Measurements from ENCODE around the gene ITGAL. TPM values are rescaled to one million over a fixed set of nuclear protein-coding genes. Genes with fewer than 3 reads are reported as not detected.
"Not testable (repeated sequence)": the region's sequence is repeated elsewhere in the genome, so short reads cannot be mapped to it uniquely, and the experiment has no call there.

The ITGAL gene
- total RNA-seq, 1 experiment from 2014 or later = not detected

DNA sequence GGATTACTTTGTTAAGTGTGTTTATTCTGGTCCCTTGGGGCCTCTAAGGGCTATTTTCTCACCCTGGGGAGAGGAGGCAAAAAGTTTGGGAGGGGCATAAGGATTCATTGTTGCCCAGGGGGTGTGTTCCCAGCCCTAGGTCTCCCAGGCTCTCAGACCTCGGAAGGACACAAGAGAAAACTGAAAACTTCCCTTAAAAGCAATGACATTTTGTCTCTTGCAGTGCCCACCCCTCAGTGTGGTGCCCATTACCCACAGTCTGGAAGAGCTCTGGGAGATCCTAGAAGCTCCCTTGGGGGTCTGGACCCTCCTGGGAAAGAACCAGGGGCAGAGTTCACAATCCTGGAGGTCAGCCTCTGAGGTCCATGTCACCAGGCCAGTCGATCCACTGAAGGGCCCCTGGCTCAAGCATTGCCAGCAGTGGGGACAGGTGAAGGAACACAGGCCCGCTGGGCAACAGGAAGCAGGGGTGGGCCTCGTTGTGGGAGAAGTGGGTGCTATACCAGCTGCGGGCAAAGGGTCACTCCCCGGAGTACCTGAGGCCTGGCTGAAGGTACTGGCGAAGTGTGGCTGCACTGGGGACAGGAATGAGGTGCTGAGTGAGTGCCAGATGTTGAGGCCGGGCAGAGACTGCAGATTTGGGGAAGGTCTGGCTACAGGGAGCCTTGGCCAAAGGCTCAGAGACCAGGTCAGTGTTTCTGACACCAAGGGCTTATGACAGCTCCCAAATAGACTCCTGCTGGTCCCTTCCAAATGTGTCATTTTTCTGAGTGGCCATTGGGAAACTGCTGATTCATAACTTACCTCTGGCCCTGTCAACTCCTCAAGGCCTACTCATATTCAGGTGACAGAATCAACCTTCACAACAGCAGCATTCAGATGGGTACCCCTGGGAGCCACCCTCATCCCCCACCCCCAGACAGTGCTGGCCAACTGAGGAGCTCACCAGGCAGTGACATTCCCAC lies 66.7 kb downstream of the ITGAL start:
- Mint-ChIP-seq H3K36me3 (ENCODE audit: insufficient read depth, unreplicated experiment) (peaks cover 17% of the 10 kb centered on the region), H3K9me3 (ENCODE audit: low read depth, unreplicated experiment) (no peaks in the 10 kb centered on the region), H3K27ac (ENCODE audit: unreplicated experiment) (no peak overlapping the region), H3K27me3 (ENCODE audit: unreplicated experiment) (no peaks in the 10 kb centered on the region), H3K4me3 (ENCODE audit: low read depth, unreplicated experiment) (no peak overlapping the region), H3K4me1 (ENCODE audit: low read depth, unreplicated experiment) (peaks cover 16% of the 10 kb centered on the region)
- DNase-seq = no peak
- TF ChIP-seq, protein P1, sequence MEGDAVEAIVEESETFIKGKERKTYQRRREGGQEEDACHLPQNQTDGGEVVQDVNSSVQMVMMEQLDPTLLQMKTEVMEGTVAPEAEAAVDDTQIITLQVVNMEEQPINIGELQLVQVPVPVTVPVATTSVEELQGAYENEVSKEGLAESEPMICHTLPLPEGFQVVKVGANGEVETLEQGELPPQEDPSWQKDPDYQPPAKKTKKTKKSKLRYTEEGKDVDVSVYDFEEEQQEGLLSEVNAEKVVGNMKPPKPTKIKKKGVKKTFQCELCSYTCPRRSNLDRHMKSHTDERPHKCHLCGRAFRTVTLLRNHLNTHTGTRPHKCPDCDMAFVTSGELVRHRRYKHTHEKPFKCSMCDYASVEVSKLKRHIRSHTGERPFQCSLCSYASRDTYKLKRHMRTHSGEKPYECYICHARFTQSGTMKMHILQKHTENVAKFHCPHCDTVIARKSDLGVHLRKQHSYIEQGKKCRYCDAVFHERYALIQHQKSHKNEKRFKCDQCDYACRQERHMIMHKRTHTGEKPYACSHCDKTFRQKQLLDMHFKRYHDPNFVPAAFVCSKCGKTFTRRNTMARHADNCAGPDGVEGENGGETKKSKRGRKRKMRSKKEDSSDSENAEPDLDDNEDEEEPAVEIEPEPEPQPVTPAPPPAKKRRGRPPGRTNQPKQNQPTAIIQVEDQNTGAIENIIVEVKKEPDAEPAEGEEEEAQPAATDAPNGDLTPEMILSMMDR (IDR thresholded peaks at IDR 0.05; ENCODE audit: unreplicated experiment) = no peak
- BruUV-seq (replicated peaks) = no TSS peak
- intact Hi-C loops (cut with micrococcal nuclease; ENCODE audit: unreplicated experiment) = no loop called here
- CTCF ChIA-PET = interaction anchor here (0.6 kb wide), 1 partner anchor 467 kb away, joined by 3 read pairs; no protein-coding TSS in a partner anchor

DNA sequence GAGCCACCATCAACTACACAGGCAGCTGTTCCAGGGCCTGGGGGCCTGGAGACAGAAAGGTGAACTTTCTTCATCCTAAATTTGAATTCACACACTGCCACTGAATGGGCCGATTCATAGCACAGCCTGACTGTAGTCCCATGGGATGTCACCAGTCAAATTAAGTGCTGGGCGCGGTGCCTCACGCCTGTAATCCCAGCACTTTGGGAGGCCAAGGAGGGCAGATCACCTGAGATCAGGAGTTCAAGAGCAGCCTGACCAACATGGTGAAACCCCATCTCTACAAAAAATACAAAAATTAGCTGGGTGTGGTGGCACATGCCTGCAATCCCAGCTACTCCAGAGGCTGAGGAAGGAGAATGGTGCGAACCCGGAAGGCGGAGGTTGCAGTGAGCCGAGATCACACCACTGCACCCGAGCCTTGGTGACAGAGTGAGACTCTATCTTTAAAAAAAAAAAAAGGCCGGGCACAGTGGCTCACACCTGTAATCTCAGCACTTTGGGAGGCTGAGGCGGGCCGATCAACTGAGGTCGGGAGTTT lies 67.5 kb downstream of the ITGAL start:
- BruUV-seq (replicated peaks); H3K27ac Mint-ChIP-seq (ENCODE audit: unreplicated experiment); DNase-seq; intact Hi-C loops (cut with micrococcal nuclease; ENCODE audit: unreplicated experiment); H3K36me3 Mint-ChIP-seq (ENCODE audit: insufficient read depth, unreplicated experiment); H3K9me3 Mint-ChIP-seq (ENCODE audit: low read depth, unreplicated experiment); H3K27me3 Mint-ChIP-seq (ENCODE audit: unreplicated experiment); H3K4me3 Mint-ChIP-seq (ENCODE audit: low read depth, unreplicated experiment): not testable (repeated sequence)
- peaks cover 13% of the 10 kb centered on the region for H3K4me1 Mint-ChIP-seq (ENCODE audit: low read depth, unreplicated experiment)
- CTCF ChIA-PET = interaction anchor here (0.6 kb wide), 1 partner anchor 468 kb away, joined by 3 read pairs; no protein-coding TSS in a partner anchor

DNA sequence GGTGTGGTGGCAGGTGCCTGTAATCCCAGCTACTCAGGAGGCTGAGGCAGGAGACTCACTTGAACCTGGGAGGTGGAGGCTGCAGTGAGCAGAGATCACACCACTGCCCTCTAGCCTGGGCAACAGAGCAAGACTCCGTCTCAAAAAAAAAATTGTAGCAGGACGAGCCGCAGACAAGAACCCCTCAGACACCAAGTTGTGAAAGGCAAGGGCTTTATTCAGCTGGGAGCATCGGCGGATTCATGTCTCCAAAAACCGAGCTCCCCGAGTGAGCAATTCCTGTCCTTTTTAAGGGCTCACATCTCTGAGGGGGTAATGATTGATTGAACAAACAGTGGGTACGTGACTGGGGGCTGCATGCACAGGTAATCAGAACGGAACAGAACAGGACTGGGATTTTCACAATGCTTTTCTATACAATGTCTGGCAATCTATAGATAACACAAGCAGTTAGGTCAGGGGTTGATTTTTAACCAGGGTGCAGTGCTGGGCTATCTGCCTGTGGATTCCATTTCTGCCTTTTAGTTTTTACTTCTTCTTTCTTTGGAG lies 68.4 kb downstream of the ITGAL start:
- H3K27ac Mint-ChIP-seq (ENCODE audit: unreplicated experiment); H3K4me3 Mint-ChIP-seq (ENCODE audit: low read depth, unreplicated experiment); H3K4me1 Mint-ChIP-seq (ENCODE audit: low read depth, unreplicated experiment); intact Hi-C loops (cut with micrococcal nuclease; ENCODE audit: unreplicated experiment); H3K27me3 Mint-ChIP-seq (ENCODE audit: unreplicated experiment); BruUV-seq (replicated peaks); H3K36me3 Mint-ChIP-seq (ENCODE audit: insufficient read depth, unreplicated experiment); H3K9me3 Mint-ChIP-seq (ENCODE audit: low read depth, unreplicated experiment); DNase-seq: not testable (repeated sequence)
- CTCF ChIA-PET = interaction anchor here (1.0 to 1.7 kb wide), 2 partner anchors 18 to 111 kb away, joined by 3 to 7 read pairs; partner anchors contain the start of genes DCTPP1 and ZNF764

DNA sequence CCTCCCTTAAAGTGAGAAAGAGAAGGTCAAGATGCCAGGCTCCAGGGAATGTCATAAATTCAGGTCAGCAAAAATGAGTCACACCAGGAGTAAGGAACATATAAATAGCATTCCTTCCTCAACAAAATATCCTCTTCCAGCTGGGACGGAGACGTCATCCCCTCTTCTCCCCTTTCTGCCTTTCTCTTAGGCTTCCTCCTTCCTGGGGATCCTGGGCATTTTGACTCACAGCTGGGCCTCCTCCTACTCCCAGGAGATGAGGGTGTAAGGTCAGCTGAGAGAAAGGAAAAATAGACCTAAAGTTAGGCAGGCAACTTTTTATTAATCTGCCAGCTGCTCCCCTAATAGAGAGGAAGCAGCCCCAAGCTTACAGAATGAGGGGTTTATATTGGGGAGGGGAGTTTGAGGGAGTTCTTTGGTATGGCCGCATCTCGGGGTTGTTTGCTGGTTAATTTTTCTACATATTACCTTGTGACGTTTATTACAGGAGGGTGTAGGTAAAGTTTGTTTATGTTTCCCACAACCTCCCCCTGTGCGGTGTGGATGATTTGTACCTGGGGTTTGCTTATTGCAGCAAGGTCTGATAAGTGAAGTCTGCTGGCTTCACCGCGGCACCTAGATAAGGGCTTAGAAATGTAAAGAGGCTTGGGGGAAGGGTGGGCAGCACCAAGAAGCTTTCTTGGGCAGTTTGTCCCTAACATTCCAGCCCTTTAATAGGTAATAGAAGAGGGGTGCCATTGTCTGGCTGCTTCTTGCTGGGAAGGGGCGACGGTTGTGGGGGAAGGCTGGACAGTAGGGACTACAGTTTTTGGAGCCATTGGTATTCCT lies 69.2 kb downstream of the ITGAL start:
- Mint-ChIP-seq H3K9me3 (ENCODE audit: low read depth, unreplicated experiment) (no peaks in the 10 kb centered on the region), H3K36me3 (ENCODE audit: insufficient read depth, unreplicated experiment) (no peaks in the 10 kb centered on the region), H3K4me3 (ENCODE audit: low read depth, unreplicated experiment) (no peak overlapping the region), H3K4me1 (ENCODE audit: low read depth, unreplicated experiment) (no peaks in the 10 kb centered on the region), H3K27me3 (ENCODE audit: unreplicated experiment) (peaks cover 12% of the 10 kb centered on the region), H3K27ac (ENCODE audit: unreplicated experiment) (no peak overlapping the region)
- CTCF ChIA-PET = interaction anchor here (1.0 to 1.7 kb wide), 2 partner anchors 17 to 112 kb away, joined by 3 to 7 read pairs; partner anchors contain the start of genes DCTPP1 and ZNF764
- intact Hi-C loops (cut with micrococcal nuclease; ENCODE audit: unreplicated experiment) = no loop called here
- BruUV-seq (replicated peaks) = no TSS peak
- TF ChIP-seq, protein P1 (IDR thresholded peaks at IDR 0.05; ENCODE audit: unreplicated experiment) = no peak
- no peak for DNase-seq

DNA sequence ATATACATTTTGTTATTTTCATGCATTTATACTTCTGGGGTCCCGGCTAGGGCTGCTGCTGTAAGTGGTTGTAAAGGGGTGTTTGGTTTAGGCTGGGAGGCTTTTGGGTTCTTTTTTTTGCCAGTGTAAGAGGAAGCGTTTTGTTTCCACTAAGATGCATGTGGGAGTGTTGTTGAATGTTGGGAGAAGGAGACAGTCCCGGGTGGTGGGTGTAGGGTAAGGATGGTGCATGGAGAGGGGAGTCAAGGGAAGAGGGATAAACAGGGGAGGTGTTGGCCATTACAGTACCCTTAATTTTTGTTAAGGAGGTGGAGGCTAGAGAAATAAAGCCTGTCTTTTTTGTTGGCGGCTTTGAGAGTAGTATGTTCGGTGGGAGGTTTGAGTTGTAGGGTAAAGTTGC lies 70.5 kb downstream of the ITGAL start:
- TF ChIP-seq, protein P1 (IDR thresholded peaks at IDR 0.05; ENCODE audit: unreplicated experiment) = no peak
- intact Hi-C loops (cut with micrococcal nuclease; ENCODE audit: unreplicated experiment) = no loop called here
- Mint-ChIP-seq H3K4me1 (ENCODE audit: low read depth, unreplicated experiment) (peaks cover 2% of the 10 kb centered on the region), H3K36me3 (ENCODE audit: insufficient read depth, unreplicated experiment) (no peaks in the 10 kb centered on the region), H3K27me3 (ENCODE audit: unreplicated experiment) (peaks cover 12% of the 10 kb centered on the region), H3K4me3 (ENCODE audit: low read depth, unreplicated experiment) (no peak overlapping the region), H3K9me3 (ENCODE audit: low read depth, unreplicated experiment) (no peaks in the 10 kb centered on the region), H3K27ac (ENCODE audit: unreplicated experiment) (no peak overlapping the region)
- BruUV-seq (replicated peaks) = no TSS peak
- DNase-seq = no peak
- CTCF ChIA-PET = no interaction called here

Data from Calu3 (cell line).